Progenitor cell of endocrine pancreas (in vitro differentiated cells): ENCODE data around the gene TEX36. TPM values are rescaled to one million over a fixed set of nuclear protein-coding genes. Genes with fewer than 3 reads are reported as not detected.

Experiments used
- DNase-seq: peaks from one replicate; pipeline ENCODE4 v3.0.0; 2021; ENCODE audit warnings: low spot score; ENCODE audit not compliant: unreplicated experiment
- H3K27ac Mint-ChIP-seq: 2 replicates; pipeline ENCODE4 v1.8.0; 2021; ENCODE audit warnings: mild to moderate bottlenecking, moderate library complexity, mixed read lengths
- H3K27me3 Mint-ChIP-seq: 2 replicates; pipeline ENCODE4 v1.8.0; 2021; ENCODE audit warnings: mixed read lengths
- H3K36me3 Mint-ChIP-seq: 2 replicates; pipeline ENCODE4 v1.8.0; 2022; ENCODE audit warnings: mixed read lengths; ENCODE audit not compliant: insufficient read depth
- H3K4me1 Mint-ChIP-seq: 2 replicates; pipeline ENCODE4 v1.8.0; 2021; ENCODE audit warnings: low read depth, mixed read lengths
- H3K4me3 Mint-ChIP-seq: 2 replicates; pipeline ENCODE4 v1.8.0; 2021; ENCODE audit warnings: low read depth, mild to moderate bottlenecking, moderate library complexity, mixed read lengths
- H3K9me3 Mint-ChIP-seq: 2 replicates; pipeline ENCODE4 v1.8.0; 2021; ENCODE audit warnings: low read depth, mixed read lengths
- total RNA-seq: library from RNA; stranded (reverse); gene quantifications from 2 replicates; pipeline ENCODE4 v1.2.1, GENCODE V29; 2021
- TF ChIP-seq, protein P1 (sequence below): fragments of 200-600 bp; sonication (generic); IDR thresholded peaks from one replicate; pipeline ENCODE4 v1.5.0; 2021; ENCODE audit warnings: antibody characterized with exemption, mild to moderate bottlenecking; ENCODE audit not compliant: unreplicated experiment

The TEX36 gene
- total RNA-seq, 1 donor from 2014 or later, result not detected

GRCh38 chr10:125639846-125640245 is 43.1 kb downstream of the TEX36 start:
- peaks cover 21% of the 10 kb centered on the region for H3K27me3 Mint-ChIP-seq
- H3K36me3 Mint-ChIP-seq, result no peaks in the 10 kb centered on the region
- H3K9me3 Mint-ChIP-seq, result no peaks in the 10 kb centered on the region
- TF ChIP-seq, protein P1, sequence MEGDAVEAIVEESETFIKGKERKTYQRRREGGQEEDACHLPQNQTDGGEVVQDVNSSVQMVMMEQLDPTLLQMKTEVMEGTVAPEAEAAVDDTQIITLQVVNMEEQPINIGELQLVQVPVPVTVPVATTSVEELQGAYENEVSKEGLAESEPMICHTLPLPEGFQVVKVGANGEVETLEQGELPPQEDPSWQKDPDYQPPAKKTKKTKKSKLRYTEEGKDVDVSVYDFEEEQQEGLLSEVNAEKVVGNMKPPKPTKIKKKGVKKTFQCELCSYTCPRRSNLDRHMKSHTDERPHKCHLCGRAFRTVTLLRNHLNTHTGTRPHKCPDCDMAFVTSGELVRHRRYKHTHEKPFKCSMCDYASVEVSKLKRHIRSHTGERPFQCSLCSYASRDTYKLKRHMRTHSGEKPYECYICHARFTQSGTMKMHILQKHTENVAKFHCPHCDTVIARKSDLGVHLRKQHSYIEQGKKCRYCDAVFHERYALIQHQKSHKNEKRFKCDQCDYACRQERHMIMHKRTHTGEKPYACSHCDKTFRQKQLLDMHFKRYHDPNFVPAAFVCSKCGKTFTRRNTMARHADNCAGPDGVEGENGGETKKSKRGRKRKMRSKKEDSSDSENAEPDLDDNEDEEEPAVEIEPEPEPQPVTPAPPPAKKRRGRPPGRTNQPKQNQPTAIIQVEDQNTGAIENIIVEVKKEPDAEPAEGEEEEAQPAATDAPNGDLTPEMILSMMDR, result no peak
- H3K4me3 Mint-ChIP-seq, result no peak overlapping the region
- H3K4me1 Mint-ChIP-seq, result no peaks in the 10 kb centered on the region
- H3K27ac Mint-ChIP-seq, result no peak overlapping the region
- no peak for DNase-seq

- peaks cover 21% of the 10 kb centered on the region for H3K27me3 Mint-ChIP-seq
- TF ChIP-seq, protein P1, result no peak
- no peak overlapping the region for H3K4me3 Mint-ChIP-seq
- H3K4me1 Mint-ChIP-seq, result no peaks in the 10 kb centered on the region
- DNase-seq, result no peak
- no peak overlapping the region for H3K27ac Mint-ChIP-seq
- H3K9me3 Mint-ChIP-seq, result no peaks in the 10 kb centered on the region
- no peaks in the 10 kb centered on the region for H3K36me3 Mint-ChIP-seq
Measured at GRCh38 chr10:125638555-125638954, 44.4 kb downstream of the TEX36 start.

GRCh38 chr10:125637496-125637895 is 45.5 kb downstream of the TEX36 start:
- Mint-ChIP-seq H3K4me3 (no peak overlapping the region), H3K4me1 (no peaks in the 10 kb centered on the region), H3K27me3 (peaks cover 21% of the 10 kb centered on the region), H3K27ac (no peak overlapping the region), H3K36me3 (no peaks in the 10 kb centered on the region), H3K9me3 (no peaks in the 10 kb centered on the region)
- DNase-seq, result no peak
- TF ChIP-seq, protein P1, result no peak

DNA sequence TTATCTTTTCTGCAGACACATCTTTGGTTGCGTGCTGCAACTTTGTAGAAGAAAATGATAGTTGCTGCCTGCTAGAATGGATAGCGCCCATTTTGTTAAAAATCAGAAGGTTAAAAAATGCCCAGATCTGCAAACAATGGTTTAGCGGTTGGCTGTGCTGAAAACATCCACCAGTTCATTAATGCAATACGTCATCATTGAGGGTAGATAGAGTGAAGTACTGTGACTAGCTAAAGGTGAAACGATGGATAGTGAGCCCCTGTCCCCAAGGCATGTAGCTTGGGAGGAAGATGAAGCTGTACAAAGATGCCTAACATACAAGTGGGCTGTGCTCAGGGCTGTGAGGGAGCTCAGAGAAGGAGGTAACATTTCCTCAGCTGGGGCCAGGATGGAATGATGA is 48.4 kb downstream of the TEX36 start:
- Mint-ChIP-seq H3K27ac (no peak overlapping the region), H3K27me3 (peaks cover 29% of the 10 kb centered on the region), H3K9me3 (no peaks in the 10 kb centered on the region), H3K36me3 (no peaks in the 10 kb centered on the region), H3K4me3 (no peak overlapping the region), H3K4me1 (no peaks in the 10 kb centered on the region)
- TF ChIP-seq, protein P1, result no peak
- DNase-seq, result no peak

GRCh38 chr10:125633517-125633999 is 49.4 kb downstream of the TEX36 start:
- Mint-ChIP-seq H3K9me3 (no peaks in the 10 kb centered on the region), H3K36me3 (no peaks in the 10 kb centered on the region), H3K4me1 (no peaks in the 10 kb centered on the region), H3K27me3 (peaks cover 25% of the 10 kb centered on the region), H3K4me3 (no peak overlapping the region), H3K27ac (no peak overlapping the region)
- DNase-seq, result no peak
- TF ChIP-seq, protein P1, result no peak
